GM18505 (cell line): ENCODE results near the gene PDE4D.

Experiments used
- ATAC-seq: cut with Tn5 transposase; IDR thresholded peaks from one replicate; pipeline ENCODE4 v1.9.1; 2021; ENCODE audit not compliant: unreplicated experiment
- POLR2A ChIP-seq: IDR thresholded peaks from 4 replicates; pipeline ENCODE4 v1.6.1; 2011; ENCODE audit warnings: borderline replicate concordance; ENCODE audit not compliant: insufficient read depth, insufficient read length; ENCODE audit errors: extremely low read depth

Gene PDE4D

DNA sequence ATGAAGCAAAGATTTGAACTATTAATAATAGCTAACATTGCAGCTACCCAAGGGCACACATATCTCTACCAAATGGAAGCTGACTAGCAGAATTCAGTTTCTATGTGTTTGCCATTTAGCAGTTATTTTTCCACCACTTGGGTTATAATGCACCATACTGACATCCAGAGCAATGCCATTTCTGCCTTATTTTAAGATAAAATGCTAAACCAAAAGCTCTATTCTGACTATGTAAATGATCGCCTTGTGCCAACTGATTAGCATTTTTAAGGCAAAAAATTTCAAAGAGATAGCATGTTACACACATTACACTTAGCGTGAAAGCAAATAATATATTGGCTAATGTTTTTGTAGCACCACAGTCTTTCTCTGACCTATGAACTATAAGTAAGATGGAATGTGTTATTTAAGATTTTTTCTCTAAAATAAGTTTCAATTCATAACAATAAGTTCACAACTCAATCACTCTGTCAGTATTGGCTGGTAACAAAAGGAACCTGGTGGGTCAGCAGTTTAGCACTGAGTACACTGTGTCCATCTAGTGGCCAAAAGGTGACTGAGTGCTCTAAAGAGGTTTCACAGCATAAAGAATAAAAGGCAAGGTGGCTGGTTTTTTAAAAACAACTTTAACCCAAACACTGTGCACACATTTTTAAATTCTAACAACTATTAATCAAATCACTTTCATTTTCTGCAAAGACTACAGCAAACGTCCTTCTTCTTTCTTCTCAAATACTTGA, 443.5 kb downstream of the PDE4D start:
- ATAC-seq = no peak
- no peak for TF ChIP-seq POLR2A

- TF ChIP-seq POLR2A = no peak
- ATAC-seq = no peak
These were observed 447.2 kb downstream of the PDE4D start for GRCh38 chr5:59446356-59446755.

DNA sequence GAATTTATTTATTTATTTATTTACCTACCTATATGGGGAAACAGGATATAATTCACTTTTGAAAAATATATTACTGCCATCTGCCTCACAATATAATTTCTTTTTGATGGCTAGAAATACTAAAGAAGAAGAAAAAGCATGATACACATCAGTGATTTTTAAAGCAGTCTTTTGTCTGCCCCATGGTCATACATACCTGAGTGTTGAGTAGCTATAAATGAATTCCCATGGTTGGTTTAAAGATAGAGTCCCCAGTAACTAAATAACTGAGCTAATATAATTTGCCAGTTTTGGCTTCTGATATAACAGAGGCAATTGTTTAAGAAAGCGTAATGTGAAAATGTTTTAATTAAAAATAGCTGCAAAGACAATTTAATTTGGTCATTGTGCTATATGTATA, 447.8 kb downstream of the PDE4D start:
- no peak for ATAC-seq
- TF ChIP-seq POLR2A = no peak

GRCh38 chr5:59439303-59439702, 454.2 kb downstream of the PDE4D start:
- no peak for ATAC-seq
- TF ChIP-seq POLR2A = no peak

DNA sequence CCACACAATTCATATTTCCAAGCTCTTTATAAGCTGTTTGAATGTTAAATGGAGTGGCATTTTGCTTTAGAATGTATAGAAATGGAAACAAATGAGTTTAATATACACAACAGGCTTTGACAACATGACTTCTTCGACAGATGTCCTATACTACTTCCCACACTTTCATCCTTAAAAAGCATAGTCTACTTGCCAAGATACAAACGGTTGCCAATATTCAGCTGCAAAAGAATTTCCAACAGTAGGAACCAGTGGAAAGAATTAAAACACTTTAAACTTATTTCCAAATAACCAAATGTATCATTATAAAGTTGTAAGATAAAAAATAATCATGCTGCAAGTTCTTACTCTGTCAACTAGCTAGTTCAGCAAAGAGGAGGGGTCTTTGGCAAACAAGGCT, 456.4 kb downstream of the PDE4D start:
- no peak for ATAC-seq
- no peak for TF ChIP-seq POLR2A

GRCh38 chr5:59436364-59437148, 457.0 kb downstream of the PDE4D start:
- no peak for ATAC-seq
- TF ChIP-seq POLR2A = no peak

DNA sequence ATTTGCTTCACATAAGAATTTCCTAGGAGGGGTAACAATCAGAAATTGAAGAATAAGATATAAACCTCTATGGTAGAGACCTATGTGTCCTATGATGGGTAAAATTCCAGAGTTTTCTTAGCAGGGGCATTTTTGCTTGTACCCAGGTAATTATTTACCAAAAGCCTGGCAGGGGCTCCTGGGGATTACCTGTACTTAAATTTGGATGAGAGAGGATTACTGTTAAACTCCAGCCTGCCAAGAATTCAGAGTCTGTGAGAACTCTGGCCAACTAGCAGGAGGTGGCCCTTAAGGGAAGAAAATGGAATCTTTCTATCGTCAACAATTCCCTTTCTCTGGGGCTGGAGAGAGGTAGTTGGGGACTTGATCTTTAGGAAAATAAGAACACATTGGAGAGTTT, 460.4 kb downstream of the PDE4D start:
- no peak for TF ChIP-seq POLR2A
- no peak for ATAC-seq

DNA sequence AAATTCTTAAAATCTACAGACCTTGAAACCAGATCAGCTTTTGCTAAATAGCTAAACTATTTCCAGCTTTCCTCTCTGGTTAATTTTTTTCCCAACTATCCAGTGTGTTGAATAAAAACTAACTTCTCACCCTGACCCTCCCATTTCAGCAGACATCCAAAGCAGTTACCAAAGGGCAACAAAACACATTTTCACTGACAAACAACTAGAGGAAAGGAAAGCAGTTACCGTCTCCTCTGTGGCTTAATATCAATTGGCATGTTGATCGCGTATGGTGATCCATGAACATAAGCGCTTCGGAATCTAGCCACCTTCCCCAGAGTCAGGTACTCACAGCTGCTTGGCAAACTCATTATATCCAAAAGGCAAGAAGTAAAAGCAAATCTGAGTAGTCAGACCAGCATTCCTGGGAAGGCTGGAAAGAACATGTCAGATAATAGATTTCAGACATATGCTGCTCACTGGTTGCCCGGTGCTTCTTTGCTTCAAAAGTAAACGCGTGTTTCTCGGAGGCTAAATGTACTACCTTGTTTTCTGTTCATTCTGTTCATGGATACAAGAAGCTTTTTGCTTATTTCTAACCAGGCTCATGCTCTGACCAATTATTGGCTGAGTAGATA, 463.4 kb downstream of the PDE4D start:
- ATAC-seq = no peak
- TF ChIP-seq POLR2A = no peak

GRCh38 chr5:59428391-59428790, 465.1 kb downstream of the PDE4D start:
- no peak for TF ChIP-seq POLR2A
- ATAC-seq = no peak

DNA sequence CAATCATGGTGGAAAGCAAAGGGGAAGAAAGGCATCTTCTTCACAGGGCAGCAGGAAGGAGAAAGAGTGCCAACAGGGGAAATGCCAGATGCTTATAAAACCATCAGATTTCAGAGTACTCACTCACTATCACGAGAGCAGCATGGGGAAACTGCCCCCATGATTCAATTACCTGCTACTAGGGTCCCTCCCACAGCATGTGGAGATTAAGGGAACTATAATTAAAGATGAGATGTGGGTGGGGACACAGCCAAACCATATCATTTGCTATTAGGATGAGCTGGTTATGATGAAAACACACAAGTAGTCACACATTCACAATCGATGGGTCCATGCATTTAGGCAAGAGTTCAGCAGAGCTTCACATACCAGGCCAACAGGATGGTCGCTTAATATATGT, 469.0 kb downstream of the PDE4D start:
- ATAC-seq = no peak
- no peak for TF ChIP-seq POLR2A

DNA sequence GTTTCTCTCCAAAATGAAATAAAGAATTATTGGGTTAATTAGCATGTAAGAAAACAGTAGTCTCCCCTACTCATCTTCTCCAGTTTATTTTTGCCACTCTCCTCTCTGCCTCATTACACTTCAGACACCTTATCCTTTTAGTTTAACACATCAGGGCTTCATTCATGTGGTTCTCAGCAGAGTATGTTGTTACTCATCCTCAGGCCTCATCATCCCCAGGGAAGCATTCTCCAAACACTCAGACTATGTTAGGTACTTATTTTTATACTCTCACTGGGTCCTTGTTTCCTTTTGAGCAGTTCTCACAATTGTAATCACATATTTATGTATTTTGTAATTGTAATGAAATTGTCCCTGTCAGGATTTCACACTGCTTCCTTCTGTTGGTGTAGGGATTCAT, 470.5 kb downstream of the PDE4D start:
- TF ChIP-seq POLR2A = no peak
- ATAC-seq = no peak

DNA sequence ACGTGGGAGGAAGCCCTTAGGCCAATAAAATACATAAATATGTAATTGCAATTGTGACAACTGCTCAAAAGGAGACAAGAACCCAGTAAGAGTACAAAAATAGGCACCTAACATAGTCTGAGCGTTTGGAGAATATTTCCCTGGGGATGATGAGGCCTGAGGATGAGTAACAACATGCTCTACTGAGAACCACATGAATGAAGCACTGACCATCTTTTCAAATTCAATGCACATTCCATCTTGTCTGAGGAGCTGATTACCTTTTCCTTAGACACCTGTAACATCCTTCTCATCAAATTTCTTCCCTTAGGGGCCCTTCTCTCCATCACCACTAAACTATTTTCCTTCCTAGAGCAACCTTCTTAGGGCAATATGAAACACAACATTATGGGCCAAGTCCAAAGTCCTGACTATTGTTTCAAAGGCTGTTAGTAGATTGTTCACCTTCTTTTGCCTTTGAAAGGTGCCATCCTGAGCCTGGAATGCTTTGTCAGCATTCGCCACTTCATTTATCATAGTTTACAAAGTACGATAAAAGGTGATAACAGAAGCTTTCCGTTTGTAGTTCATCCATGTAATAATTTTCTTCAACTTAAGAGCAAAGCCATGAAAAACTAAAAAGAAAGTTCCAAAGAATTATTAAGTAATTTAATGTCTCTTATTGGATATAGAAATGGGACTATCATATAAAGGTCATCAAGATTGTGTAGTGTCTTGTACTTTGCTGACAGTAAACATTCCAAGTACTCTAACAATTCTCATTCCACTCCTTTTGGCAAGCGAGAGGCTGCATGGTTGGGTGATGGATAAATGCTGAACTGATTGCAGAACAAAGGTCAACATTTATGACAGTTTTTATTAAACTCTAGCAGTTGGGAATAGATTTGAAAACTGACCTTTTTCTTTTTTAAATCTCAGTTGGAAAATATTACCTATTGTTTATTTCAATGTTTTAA, 471.3 kb downstream of the PDE4D start:
- no peak for ATAC-seq
- no peak for TF ChIP-seq POLR2A

GRCh38 chr5:59420596-59420995, 472.9 kb downstream of the PDE4D start:
- no peak for TF ChIP-seq POLR2A
- ATAC-seq = no peak
